Body of pancreas (tissue), 4 donors: ENCODE results near the gene SHROOM1. TPM values are rescaled to one million over a fixed set of nuclear protein-coding genes. Genes with fewer than 3 reads are reported as not detected.

Experiments
- ATAC-seq: fragments of 150-250 bp; one replicate; pipeline ENCODE4 v1.9.1; 2016
- DNase-seq, 4 donors: peaks; one replicate each; pipeline ENCODE4 v3.0.0-alpha.2; 2019
- H3K27ac ChIP-seq, 4 donors: fragments of 200-600 bp; sonication (generic); 1 replicate in 3 of 4; 2 replicates in 1 of 4; pipeline versions ENCODE4 v1.5.1 to v1.6.1; 2016 to 2019; ENCODE audit warnings: mild to moderate bottlenecking in 1 of 4, mixed read lengths in 1 of 4, moderate library complexity in 1 of 4
- H3K27me3 ChIP-seq, 2 donors: fragments of 200-600 bp; sonication (generic); one replicate each; pipeline ENCODE4 v1.6.0; 2016; ENCODE audit warnings: mild to moderate bottlenecking in 1 of 2
- H3K36me3 ChIP-seq, 2 donors: fragments of 200-600 bp; sonication (generic); replicated peaks in 1 of 2; 2 replicates each; pipeline ENCODE4 v1.5.1; 2016; ENCODE audit warnings: low read depth in 2 of 2; ENCODE audit not compliant: insufficient read depth in 1 of 2
- H3K4me1 ChIP-seq: fragments of 200-600 bp; sonication (generic); one replicate; pipeline ENCODE4 v1.6.0; 2016
- H3K4me3 ChIP-seq, 2 donors: fragments of 200-600 bp; sonication (generic); 1 replicate in 1 of 2; 2 replicates in 1 of 2; pipeline ENCODE4 v1.5.1; 2016 to 2019
- H3K9me3 ChIP-seq, 3 donors: fragments of 200-600 bp; sonication (generic); 1 replicate in 2 of 3; 2 replicates in 1 of 3; pipeline ENCODE4 v1.5.1; 2016
- POLR2A ChIP-seq, 3 donors: fragments of 450-650 bp; IDR thresholded peaks; one replicate each; pipeline ENCODE4 v1.6.1; 2016; ENCODE audit warnings: antibody characterized with exemption in 3 of 3, mild to moderate bottlenecking in 2 of 3
- WGBS, 2 donors: methylation state at CpG; one replicate each; pipeline ENCODE4 v1.1.5; 2017; 5-methylcytosine and 5-hydroxymethylcytosine counted together
- intact Hi-C: fragments of 100-400 bp; cut with DNase I; formaldehyde crosslinking; loops from one replicate; pipeline ENCODE4 v1.15.1; 2023
- total RNA-seq, 2 donors: library from RNA; depleted of rRNA; stranded (reverse); fragments of >200 nt; gene quantifications; one replicate each; pipeline ENCODE4 v1.1.0, GENCODE V29; 2016
- TF ChIP-seq, protein P1 (sequence below), 7 experiments: fragments of 450-650 bp in 4 of 7; fragments of 200-600 bp in 3 of 7; sonication (generic) in 3 of 7; IDR thresholded peaks; one replicate each; pipeline ENCODE4 v1.5.1; 2016 to 2019; ENCODE audit warnings: antibody characterized with exemption in 7 of 7

The SHROOM1 gene
- total RNA-seq, 2 donors from 2014 or later: 19.5 to 27.4 TPM

DNA sequence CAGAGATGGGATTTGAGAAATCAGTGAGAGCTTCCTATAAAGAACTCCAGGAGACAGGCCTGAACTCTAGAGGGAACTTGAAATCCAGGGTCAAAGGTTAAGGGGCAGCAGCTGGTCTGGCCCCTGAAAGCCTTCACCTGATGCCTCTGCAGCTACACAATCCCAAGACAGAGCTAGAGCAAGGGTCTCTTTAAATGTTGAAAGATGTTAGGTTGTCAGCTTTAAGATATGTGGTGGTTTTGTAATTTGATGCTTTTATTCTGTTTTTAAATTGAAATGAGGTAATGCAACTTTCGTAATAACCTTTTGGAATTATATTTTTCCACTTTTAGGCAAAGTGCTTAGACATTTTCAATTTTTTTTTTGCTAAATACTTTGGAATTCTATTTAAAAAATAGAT lies 15.0 kb downstream of the SHROOM1 start:
- intact Hi-C loops: no loop called here
- H3K27me3 ChIP-seq: no peaks in the 10 kb centered on the region
- DNase-seq (no peak), ATAC-seq (no peak)
- TF ChIP-seq, protein P1, sequence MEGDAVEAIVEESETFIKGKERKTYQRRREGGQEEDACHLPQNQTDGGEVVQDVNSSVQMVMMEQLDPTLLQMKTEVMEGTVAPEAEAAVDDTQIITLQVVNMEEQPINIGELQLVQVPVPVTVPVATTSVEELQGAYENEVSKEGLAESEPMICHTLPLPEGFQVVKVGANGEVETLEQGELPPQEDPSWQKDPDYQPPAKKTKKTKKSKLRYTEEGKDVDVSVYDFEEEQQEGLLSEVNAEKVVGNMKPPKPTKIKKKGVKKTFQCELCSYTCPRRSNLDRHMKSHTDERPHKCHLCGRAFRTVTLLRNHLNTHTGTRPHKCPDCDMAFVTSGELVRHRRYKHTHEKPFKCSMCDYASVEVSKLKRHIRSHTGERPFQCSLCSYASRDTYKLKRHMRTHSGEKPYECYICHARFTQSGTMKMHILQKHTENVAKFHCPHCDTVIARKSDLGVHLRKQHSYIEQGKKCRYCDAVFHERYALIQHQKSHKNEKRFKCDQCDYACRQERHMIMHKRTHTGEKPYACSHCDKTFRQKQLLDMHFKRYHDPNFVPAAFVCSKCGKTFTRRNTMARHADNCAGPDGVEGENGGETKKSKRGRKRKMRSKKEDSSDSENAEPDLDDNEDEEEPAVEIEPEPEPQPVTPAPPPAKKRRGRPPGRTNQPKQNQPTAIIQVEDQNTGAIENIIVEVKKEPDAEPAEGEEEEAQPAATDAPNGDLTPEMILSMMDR (IDR thresholded peaks at IDR 0.05): no peak
- no peak for TF ChIP-seq POLR2A (IDR thresholded peaks at IDR 0.05)
- no peak overlapping the region for H3K4me3 ChIP-seq
- no peak overlapping the region for H3K27ac ChIP-seq
- H3K9me3 ChIP-seq: no peaks in the 10 kb centered on the region
- H3K4me1 ChIP-seq: peaks cover 24% of the 10 kb centered on the region
- H3K36me3 ChIP-seq: no peaks in the 10 kb centered on the region
- 82 to 83% methylated on average over 1 of the region's 1 CpG for WGBS, 2 donors

DNA sequence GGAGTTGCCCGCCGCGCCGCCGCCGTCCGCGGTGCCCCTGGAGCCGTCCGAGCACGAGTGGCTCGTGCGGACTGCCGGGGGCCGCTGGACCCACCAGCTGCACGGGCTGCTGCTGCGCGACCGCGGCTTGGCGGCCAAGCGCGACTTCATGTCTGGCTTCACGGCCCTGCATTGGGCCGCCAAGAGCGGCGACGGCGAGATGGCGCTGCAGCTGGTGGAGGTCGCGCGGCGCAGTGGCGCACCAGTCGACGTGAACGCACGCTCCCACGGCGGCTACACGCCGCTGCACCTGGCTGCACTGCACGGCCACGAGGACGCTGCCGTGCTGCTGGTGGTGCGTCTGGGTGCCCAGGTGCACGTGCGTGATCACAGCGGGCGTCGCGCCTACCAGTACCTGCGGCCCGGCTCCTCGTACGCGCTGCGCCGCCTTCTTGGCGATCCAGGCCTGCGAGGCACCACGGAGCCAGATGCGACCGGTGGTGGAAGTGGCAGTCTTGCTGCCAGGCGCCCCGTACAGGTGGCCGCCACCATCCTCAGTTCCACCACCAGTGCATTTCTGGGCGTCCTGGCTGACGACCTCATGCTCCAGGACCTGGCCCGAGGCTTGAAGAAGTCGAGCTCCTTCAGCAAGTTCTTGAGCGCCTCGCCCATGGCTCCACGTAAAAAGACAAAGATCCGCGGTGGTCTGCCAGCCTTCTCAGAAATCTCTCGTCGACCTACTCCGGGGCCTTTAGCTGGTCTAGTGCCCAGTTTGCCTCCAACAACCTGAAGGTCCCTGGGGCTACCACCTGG lies 15.7 kb downstream of the SHROOM1 start:
- H3K4me1 ChIP-seq: peaks cover 18% of the 10 kb centered on the region
- no peaks in the 10 kb centered on the region for H3K36me3 ChIP-seq
- intact Hi-C loops: no loop called here
- TF ChIP-seq POLR2A (IDR thresholded peaks at IDR 0.05): no peak
- TF ChIP-seq, protein P1 (IDR thresholded peaks at IDR 0.05): no peak
- H3K4me3 ChIP-seq: no peak overlapping the region
- H3K27me3 ChIP-seq: no peaks in the 10 kb centered on the region
- no peak overlapping the region for H3K27ac ChIP-seq
- DNase-seq (no peak), ATAC-seq (no peak)
- WGBS, 2 donors: 84 to 94% methylated on average over 21 to 60 of the region's 81 CpGs
- H3K9me3 ChIP-seq: no peaks in the 10 kb centered on the region

DNA sequence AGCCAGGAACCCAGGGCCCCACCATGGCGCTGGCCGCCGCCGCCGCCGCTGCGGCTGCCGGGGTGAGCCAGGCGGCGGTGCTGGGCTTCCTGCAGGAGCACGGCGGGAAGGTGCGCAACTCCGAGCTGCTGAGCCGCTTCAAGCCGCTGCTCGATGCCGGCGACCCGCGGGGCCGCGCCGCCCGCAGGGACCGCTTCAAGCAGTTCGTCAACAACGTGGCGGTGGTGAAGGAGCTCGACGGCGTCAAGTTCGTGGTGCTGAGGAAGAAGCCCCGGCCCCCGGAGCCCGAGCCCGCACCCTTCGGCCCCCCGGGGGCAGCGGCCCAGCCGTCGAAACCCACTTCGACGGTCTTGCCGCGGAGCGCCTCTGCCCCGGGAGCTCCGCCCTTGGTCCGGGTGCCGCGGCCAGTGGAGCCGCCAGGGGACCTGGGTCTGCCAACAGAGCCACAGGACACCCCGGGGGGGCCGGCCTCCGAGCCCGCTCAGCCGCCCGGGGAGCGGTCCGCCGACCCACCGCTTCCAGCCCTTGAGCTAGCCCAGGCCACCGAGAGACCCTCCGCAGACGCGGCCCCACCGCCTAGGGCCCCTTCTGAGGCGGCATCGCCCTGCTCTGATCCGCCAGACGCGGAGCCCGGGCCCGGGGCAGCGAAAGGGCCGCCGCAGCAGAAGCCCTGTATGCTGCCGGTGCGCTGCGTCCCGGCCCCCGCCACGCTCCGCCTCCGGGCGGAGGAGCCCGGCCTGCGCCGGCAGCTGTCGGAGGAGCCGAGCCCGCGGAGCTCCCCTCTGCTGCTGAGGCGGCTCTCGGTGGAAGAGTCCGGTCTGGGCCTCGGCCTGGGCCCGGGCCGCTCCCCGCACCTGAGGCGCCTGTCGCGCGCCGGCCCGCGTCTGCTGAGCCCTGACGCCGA lies 16.6 kb downstream of the SHROOM1 start:
- ATAC-seq (peak; percentile 65), DNase-seq (peak; percentile 34 to 56 (median 46))
- WGBS, 2 donors: 10 to 76% methylated on average over 20 to 83 of the region's 110 CpGs
- no peaks in the 10 kb centered on the region for H3K9me3 ChIP-seq
- H3K27ac ChIP-seq: peak overlapping the region; percentile 35 to 67 (median 45)
- TF ChIP-seq, protein P1 (IDR thresholded peaks at IDR 0.05): peak in 3 of 7 experiments; percentile 11 to 18 (median 17)
- TF ChIP-seq POLR2A (IDR thresholded peaks at IDR 0.05): peak in 1 of 3 donors; percentile 15
- no peaks in the 10 kb centered on the region for H3K27me3 ChIP-seq
- H3K4me3 ChIP-seq: peak overlapping the region in 1 of 2 donors; percentile 27
- no peaks in the 10 kb centered on the region for H3K36me3 ChIP-seq
- intact Hi-C loops: no loop called here
- peaks cover 26% of the 10 kb centered on the region for H3K4me1 ChIP-seq

DNA sequence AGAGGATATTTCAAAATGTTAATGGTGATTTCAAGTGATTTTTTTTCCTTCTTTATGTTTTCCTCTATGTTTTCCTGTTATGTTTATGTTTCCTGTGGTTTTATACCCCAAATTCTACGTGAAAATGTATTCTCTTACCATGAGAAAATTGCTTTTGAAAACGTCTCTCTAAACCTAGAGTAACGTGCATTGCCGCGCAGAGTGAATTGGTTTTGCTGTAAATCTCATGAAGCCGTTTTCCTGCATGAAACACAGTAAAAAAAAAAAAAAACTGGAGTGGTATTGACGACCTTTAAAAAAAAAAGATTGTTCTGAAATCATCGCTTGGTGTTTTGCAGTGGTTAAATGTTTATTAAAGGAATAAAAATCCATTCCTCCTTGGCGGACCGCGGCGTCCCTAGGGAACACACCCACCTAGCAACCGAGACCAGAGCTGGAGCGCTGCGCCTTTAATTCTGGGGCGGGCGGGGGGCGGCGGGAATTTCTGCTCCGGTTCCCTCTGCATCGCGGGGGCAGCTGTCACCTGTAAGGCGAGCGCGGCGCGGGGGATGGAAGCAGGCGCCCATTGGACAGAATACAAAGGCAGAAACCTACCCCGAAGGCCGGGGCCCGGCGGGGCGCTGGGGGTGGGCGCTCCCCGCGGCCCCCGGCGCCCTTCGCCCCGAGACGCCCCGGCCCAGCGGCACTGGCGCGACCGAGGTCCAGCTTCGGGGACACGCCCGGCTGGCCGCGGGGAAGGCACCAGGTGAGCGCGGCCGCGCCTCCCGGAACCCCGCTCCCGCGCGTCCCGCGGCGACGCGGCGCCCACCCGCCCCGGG lies 17.5 kb downstream of the SHROOM1 start, which contains the start of gene SOWAHA:
TSS of gene SOWAHA (plus strand) at position 522 of the 818 bp plus-strand sequence. CDS start 320 bp downstream, outside the sequence.
- H3K27me3 ChIP-seq: no peaks in the 10 kb centered on the region
- H3K4me1 ChIP-seq: peaks cover 35% of the 10 kb centered on the region
- H3K9me3 ChIP-seq: no peaks in the 10 kb centered on the region
- ATAC-seq: peak; percentile 68
- WGBS, 2 donors: 2 to 4% methylated on average over 24 to 56 of the region's 68 CpGs
- intact Hi-C loops: no loop called here
- no peak for TF ChIP-seq POLR2A (IDR thresholded peaks at IDR 0.05)
- no peaks in the 10 kb centered on the region for H3K36me3 ChIP-seq
- peak; percentile 59 to 78 (median 69) for DNase-seq
- peak within 1 kb of the TSS in 1 of 2 donors; percentile 29 for H3K4me3 ChIP-seq
- peak within 1 kb of the TSS; percentile 35 to 67 (median 45) for H3K27ac ChIP-seq
